Activated CD4-positive, alpha-beta T cell treated with anti-CD3 and anti-CD28 coated beads, Interleukin-2, amount 10 ng/mL, durations not matched to agents 24 days and 14 days (primary cell): Measurements from ENCODE around the gene RGS8. TPM values are rescaled to one million over a fixed set of nuclear protein-coding genes. Genes with fewer than 3 reads are reported as not detected.

Experiments
- DNase-seq: peaks from one replicate; pipeline ENCODE4 v3.0.0; 2022
- H3K27ac Mint-ChIP-seq: one replicate; pipeline ENCODE4 v1.8.0; 2022; ENCODE audit warnings: mild to moderate bottlenecking, mixed read lengths
- H3K27me3 Mint-ChIP-seq: one replicate; pipeline ENCODE4 v1.8.0; 2022; ENCODE audit warnings: mixed read lengths
- H3K36me3 Mint-ChIP-seq: one replicate; pipeline ENCODE4 v1.8.0; 2022; ENCODE audit warnings: low read depth, mild to moderate bottlenecking, mixed read lengths
- H3K4me1 Mint-ChIP-seq: one replicate; pipeline ENCODE4 v1.8.0; 2021; ENCODE audit warnings: mixed read lengths
- H3K4me3 Mint-ChIP-seq: one replicate; pipeline ENCODE4 v1.8.0; 2022; ENCODE audit warnings: mild to moderate bottlenecking, moderate library complexity, mixed read lengths
- H3K9me3 Mint-ChIP-seq: one replicate; pipeline ENCODE4 v1.8.0; 2021; ENCODE audit warnings: mixed read lengths
- intact Hi-C: fragments of 100-400 bp; cut with micrococcal nuclease; formaldehyde crosslinking; loops from one replicate; pipeline ENCODE4 v1.15.1; 2023
- total RNA-seq: library from RNA; stranded (reverse); gene quantifications from 2 replicates; pipeline ENCODE4 v1.2.3, GENCODE V29; 2022

The RGS8 gene, protein sequence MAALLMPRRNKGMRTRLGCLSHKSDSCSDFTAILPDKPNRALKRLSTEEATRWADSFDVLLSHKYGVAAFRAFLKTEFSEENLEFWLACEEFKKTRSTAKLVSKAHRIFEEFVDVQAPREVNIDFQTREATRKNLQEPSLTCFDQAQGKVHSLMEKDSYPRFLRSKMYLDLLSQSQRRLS
- total RNA-seq = not detected in 2 replicates

DNA sequence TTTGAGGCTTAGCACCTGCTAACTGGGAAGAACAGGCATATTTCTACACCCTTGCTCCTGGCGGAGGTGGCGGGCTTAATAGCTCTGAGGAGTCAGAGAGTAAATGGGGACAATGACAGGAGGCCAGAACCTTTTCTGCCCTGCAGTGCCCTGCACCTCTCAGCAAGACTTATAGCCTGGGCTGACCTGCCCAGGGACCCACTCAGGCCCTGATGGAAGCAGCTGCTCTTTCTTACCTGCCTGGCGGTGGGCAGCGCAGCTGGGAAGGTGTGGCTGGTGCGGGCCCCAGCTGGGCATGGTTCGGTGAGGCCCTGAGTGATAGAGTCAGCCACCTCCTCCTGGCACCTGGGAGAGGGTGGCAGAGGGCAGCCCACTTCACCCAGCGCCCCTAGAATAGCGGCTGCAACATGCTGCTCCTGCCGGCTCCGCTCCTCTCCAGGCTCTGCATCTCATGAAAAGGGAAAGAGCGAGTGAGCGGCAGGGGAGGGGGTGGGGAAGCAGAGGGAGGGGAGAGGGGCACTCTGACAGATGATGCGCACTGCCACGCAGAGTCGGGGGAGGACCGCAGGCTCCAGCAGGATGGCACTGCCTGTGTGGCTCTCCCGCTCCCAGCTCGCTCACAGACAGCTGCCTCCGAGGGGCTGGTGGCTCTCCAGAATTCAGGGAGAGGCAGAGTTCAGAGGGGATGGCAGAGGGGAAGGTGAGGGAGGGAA, at the start of gene RGS8:
RGS8 (minus strand) TSS at position 472 of the 713 bp plus-strand sequence. CDS start 14,938 bp downstream, outside the sequence.
- intact Hi-C loops = no loop called here
- Mint-ChIP-seq H3K27ac (no peak within 1 kb of the TSS), H3K36me3 (no peaks in the 10 kb centered on the region), H3K4me1 (peaks cover 12% of the 10 kb centered on the region), H3K4me3 (no peak within 1 kb of the TSS), H3K27me3 (peaks cover 16% of the 10 kb centered on the region), H3K9me3 (peaks cover 5% of the 10 kb centered on the region)
- DNase-seq = no peak

DNA sequence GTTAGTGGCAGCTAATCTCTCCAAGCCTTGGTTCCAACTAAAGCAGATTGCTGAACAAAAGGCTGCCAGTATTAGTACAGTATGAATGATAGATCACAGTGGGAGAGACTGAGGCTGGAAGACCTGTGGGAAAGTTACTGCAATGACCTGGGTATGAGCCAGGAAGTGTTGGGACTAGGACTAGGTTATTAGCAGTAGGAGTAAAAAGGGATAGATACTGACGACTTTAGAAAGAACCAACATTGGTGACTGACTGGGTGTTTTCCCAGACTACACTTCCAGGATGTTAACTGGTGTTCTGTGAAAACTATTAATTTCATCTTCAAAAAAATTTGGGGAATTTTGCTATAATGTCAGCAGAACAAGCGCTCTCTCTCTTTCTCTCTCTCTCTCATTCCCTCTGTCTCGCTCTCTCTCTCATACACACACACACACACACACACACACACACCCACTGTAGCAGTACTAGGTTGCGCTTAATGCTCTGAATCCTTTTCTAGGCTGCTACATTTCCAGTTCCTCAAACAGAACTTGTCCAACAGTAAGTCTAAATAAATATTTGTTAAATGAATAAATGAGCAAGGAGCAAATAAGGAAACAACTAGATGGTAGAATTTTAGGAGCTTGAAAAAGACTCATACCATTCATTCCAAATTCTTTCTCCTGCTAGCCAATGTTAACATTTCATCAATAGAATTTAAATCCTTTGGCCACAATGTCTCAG, 47.6 kb upstream of the RGS8 start:
- Mint-ChIP-seq H3K4me1 (no peaks in the 10 kb centered on the region), H3K36me3 (no peaks in the 10 kb centered on the region), H3K4me3 (no peak overlapping the region), H3K27ac (no peak overlapping the region), H3K27me3 (peaks cover 32% of the 10 kb centered on the region), H3K9me3 (peaks cover 3% of the 10 kb centered on the region)
- DNase-seq = no peak
- intact Hi-C loops = no loop called here

DNA sequence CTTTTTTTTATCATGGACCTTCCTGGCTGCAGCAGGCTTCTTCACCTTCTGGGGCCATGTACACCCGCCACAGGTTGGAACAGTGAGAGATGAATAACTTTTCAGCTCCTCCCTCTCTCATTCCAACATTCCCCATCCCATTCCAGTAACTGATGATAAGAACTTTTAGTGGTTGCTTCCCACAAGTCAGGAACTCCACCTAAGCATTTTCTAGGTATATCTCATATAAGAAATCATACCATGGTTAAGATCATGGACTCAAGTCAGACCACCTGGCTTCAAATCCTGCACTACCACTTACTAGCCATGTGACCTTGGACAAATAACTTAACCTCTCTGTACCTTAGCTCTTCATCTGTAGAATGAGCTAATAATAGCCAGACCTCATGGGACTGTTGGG, 42.5 kb upstream of the RGS8 start:
- Mint-ChIP-seq H3K27ac (no peak overlapping the region), H3K4me1 (no peaks in the 10 kb centered on the region), H3K27me3 (peaks cover 17% of the 10 kb centered on the region), H3K4me3 (no peak overlapping the region), H3K36me3 (no peaks in the 10 kb centered on the region), H3K9me3 (no peaks in the 10 kb centered on the region)
- no peak for DNase-seq
- intact Hi-C loops = no loop called here

DNA sequence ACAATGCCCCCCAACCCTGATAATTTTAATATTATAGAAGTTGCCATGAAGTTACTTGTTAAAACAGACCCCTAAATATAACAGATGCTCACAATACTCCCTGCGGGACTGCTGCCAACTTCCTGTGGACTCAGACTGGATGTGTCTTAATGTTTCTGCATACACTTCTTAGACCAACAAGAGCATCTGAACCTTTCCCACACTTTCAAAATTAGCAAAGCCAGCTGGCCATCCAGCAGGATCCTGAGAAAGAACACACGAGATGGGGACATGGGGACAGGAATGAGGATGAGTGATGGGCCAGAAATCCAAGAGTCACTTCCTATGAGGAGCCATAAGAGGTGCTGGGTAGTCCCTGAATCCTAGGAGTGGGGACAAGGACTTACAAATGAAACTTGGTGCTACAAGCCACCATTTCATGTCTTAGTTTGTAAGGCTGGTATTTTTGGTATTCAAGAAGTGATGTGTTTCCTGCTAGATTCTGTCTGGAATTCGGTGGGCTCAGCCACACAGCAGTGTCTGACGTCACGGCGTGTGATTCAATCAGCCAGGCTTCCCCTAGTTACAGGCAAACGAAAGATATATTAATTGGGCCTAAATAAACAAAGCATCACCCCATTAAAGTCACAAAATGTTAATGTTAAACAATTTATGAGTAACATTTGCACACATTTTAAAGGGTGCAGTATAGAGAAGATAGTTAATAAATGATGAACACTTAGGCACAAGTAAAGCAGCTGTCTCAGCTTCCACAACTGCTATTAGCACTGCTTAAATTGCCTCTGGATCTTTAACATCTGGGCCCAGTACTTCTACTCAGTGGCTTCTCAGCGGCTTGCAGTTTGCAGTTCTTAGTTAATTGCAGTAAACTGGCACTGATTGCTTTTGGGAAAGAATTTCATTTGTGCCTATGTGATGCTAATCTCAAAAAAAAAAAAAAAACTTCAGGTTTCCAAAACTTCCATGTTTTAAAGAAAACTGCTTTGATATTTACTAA, 41.2 kb upstream of the RGS8 start:
- H3K27me3 Mint-ChIP-seq = peaks cover 8% of the 10 kb centered on the region
- no peak overlapping the region for H3K4me3 Mint-ChIP-seq
- H3K27ac Mint-ChIP-seq = no peak overlapping the region
- intact Hi-C loops = no loop called here
- DNase-seq = no peak
- H3K9me3 Mint-ChIP-seq = no peaks in the 10 kb centered on the region
- H3K4me1 Mint-ChIP-seq = peaks cover 4% of the 10 kb centered on the region
- H3K36me3 Mint-ChIP-seq = no peaks in the 10 kb centered on the region

DNA sequence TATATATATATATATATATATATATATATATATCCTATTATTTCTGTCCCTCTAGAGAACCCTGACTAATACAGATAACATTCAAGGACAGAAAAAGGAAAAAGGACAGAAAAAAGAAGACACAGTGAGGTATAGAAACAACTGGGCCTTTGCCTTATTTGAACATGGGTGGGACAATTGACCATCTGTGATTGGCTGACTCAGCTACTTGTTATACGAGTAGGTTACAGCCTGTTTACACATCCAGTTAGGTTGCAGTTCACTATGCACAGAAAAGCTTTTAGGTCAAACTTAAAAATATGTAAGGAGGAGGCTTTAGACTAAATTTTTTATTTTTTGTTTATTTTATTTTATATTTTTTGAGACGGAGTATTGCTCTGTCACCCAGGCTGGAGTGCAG, 39.8 kb upstream of the RGS8 start:
- no peaks in the 10 kb centered on the region for H3K36me3 Mint-ChIP-seq
- intact Hi-C loops = no loop called here
- H3K27me3 Mint-ChIP-seq = peaks cover 5% of the 10 kb centered on the region
- H3K9me3 Mint-ChIP-seq = no peaks in the 10 kb centered on the region
- H3K27ac Mint-ChIP-seq = no peak overlapping the region
- no peak overlapping the region for H3K4me3 Mint-ChIP-seq
- no peak for DNase-seq
- H3K4me1 Mint-ChIP-seq = peaks cover 4% of the 10 kb centered on the region

DNA sequence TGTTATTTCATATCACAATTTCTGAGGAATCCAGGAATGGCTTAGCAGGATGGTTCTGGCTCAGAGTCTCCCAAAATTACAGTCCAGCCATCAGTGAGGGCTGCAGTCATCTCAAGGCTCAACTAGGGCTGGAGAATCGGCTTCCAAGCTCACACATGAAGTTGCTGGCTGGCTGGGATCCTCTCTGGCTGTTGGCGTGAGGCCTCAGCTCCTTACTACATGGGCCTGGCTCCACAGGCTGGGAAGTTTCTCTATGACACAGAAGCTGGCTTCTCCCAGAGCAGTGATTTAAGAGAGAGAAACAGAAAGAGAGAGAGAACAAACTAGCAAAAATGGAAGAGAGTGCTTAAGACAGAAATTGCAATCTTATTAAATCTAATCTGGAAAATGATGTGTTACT, 38.8 kb upstream of the RGS8 start:
- Mint-ChIP-seq H3K4me3 (no peak overlapping the region), H3K36me3 (no peaks in the 10 kb centered on the region), H3K4me1 (peaks cover 8% of the 10 kb centered on the region), H3K9me3 (no peaks in the 10 kb centered on the region), H3K27me3 (peaks cover 3% of the 10 kb centered on the region), H3K27ac (no peak overlapping the region)
- intact Hi-C loops = no loop called here
- no peak for DNase-seq

DNA sequence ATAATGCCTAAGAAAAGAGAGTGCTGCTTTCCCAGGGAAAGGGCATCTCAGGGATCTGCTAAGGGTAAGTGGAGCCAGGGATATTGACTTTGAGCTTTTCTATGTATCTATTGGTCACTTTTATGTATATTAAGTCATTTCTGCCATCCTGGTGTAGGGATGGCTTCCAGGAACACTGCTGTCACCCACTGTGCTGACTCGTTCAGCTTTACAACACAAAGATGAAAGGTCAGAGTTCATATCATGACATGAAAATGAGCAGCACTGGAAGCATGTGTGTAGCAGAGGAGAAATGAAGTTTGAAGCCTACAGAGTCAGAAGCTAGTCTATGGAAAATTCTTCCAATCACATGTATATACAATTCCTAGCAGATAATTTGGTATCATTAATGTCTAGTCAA, 37.1 kb upstream of the RGS8 start:
- Mint-ChIP-seq H3K27me3 (no peaks in the 10 kb centered on the region), H3K27ac (no peak overlapping the region), H3K9me3 (no peaks in the 10 kb centered on the region), H3K36me3 (no peaks in the 10 kb centered on the region), H3K4me1 (peaks cover 23% of the 10 kb centered on the region), H3K4me3 (no peak overlapping the region)
- intact Hi-C loops = no loop called here
- DNase-seq = no peak

DNA sequence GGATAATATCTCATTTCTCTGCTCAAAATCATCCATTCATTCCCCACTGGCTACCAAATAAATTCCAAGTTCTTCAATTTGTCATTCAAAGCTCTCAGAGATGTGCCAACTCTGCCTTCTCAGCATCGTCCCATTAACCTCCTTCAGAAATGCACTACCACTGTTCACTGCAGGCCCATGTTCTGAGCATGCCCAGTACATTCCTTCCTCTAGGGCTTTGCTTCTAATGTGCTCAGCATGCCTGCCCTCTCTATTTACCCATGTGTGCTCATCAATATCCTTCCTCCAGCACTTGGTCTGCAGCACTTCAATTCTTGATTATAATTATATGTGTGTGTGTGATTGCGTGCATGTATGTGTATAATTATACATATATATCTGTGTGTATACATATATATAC, 36.1 kb upstream of the RGS8 start:
- Mint-ChIP-seq H3K4me1 (peaks cover 23% of the 10 kb centered on the region), H3K9me3 (no peaks in the 10 kb centered on the region), H3K4me3 (no peak overlapping the region), H3K27ac (no peak overlapping the region), H3K27me3 (no peaks in the 10 kb centered on the region), H3K36me3 (no peaks in the 10 kb centered on the region)
- DNase-seq = no peak
- intact Hi-C loops = no loop called here

DNA sequence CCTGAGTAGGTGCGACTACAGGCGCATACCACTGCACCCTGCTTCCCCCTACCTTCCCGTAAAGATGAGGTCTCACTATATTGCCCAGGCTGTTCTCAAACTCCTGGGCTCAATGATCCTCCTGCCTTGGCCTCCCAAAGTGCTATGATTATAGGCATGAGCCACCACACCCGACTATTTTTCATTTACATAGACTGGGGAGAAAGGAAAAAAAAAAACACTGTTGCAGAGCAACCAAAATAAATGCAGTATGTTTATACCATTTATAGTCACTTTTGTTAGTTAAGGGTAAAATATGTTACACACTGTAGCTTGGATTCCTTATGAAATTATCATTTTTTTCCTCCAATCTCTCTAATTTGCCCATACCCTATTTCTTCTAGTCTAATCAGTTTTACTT, 35.2 kb upstream of the RGS8 start:
- Mint-ChIP-seq H3K9me3 (no peaks in the 10 kb centered on the region), H3K4me1 (peaks cover 29% of the 10 kb centered on the region), H3K27ac (no peak overlapping the region), H3K4me3 (no peak overlapping the region), H3K27me3 (no peaks in the 10 kb centered on the region), H3K36me3 (no peaks in the 10 kb centered on the region)
- intact Hi-C loops = loop anchor here (10.0 kb wide), 1 partner anchor 475 kb away; no protein-coding TSS in a partner anchor
- DNase-seq = no peak

DNA sequence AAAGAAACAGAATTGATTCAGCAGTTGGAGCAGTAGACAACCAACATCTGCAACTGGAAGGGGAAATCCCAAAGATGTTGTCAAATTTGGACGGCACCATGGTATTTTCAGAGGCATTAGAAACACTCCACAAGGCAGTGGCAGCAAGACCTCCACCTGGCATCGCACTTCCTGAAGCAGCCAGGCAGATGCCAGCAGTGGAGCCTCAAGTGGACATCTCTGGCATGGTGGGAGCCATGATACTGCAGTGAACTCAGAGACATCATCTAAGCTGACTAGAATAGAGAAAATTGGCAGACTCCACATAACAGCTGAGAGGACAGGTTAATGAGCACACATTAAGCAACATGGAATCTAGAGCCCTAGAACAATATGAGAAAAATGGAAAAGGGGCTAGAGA, 33.9 kb upstream of the RGS8 start:
- Mint-ChIP-seq H3K27me3 (no peaks in the 10 kb centered on the region), H3K27ac (no peak overlapping the region), H3K4me1 (peaks cover 41% of the 10 kb centered on the region), H3K4me3 (no peak overlapping the region), H3K36me3 (no peaks in the 10 kb centered on the region), H3K9me3 (no peaks in the 10 kb centered on the region)
- no peak for DNase-seq
- intact Hi-C loops = loop anchor here (10.0 kb wide), 1 partner anchor 474 kb away; no protein-coding TSS in a partner anchor

DNA sequence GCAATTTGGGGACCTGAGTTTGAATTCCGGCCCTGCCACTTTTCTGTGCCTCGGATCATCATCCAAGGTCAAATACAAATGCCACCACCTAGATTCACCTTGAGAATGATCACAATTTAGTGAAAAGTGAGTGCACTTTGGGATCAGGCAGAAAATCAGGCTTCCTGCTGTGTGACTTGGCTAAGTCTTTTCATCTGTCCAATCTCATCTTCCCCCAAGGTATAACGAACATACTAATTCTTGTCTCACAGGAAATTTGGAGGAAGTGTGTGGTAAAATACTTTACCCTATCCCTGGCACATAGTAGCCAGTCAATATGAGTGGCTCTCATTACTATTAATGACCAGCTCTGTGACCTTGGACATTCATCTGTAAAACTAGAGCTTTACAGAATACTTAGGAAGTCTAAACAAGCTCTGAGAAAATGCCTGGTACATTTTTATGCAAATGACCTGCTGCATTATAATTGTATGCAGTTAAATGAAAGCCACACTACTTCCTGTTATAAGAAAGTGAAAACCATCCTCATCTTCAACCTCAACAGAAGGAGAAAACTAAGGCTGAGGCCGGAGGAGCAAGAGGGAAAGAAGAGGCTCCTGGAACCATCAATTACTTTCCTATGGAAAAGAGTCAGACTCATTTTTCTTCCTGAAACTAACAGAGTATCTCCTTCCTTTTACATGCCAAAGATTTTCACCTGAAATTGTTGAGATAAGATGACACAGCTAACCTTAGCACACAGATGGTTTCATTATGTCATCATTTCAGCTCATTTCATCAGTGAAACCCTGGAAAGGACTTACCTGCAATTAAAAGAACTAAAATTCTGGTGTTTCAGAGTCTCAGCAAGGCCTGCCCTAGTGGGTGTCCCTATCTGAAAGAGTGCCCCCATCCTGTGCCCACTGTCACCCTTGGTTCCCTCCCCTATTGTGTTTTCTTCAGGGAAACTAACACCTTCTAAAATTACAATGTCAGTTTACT, 32.6 kb upstream of the RGS8 start:
- intact Hi-C loops = loop anchor here (10.0 kb wide), 1 partner anchor 472 kb away; no protein-coding TSS in a partner anchor
- H3K9me3 Mint-ChIP-seq = no peaks in the 10 kb centered on the region
- no peaks in the 10 kb centered on the region for H3K36me3 Mint-ChIP-seq
- H3K27me3 Mint-ChIP-seq = no peaks in the 10 kb centered on the region
- H3K4me1 Mint-ChIP-seq = peaks cover 42% of the 10 kb centered on the region
- no peak for DNase-seq
- peak overlapping the region; percentile 22 for H3K27ac Mint-ChIP-seq
- no peak overlapping the region for H3K4me3 Mint-ChIP-seq

DNA sequence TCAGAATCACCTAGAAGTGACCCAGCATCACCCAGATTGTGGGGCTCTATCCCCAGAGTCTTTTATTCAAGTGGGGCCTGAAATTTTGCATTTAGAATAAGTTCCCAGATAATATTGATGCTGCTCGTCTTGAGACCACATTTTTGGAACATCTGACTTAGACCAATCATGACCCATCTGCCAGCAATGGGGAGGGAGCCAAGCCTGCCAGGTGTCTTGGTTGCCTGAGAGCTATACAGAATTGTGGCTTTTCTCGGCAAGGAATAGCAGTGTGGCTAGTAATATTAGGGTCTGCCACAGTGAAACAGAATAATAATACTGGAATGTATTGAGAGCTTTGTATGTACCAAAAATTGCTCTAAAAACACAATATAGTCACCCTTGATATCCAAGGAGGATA, 31.1 kb upstream of the RGS8 start:
- H3K4me1 Mint-ChIP-seq = peaks cover 38% of the 10 kb centered on the region
- no peaks in the 10 kb centered on the region for H3K36me3 Mint-ChIP-seq
- no peaks in the 10 kb centered on the region for H3K9me3 Mint-ChIP-seq
- H3K27ac Mint-ChIP-seq = no peak overlapping the region
- H3K27me3 Mint-ChIP-seq = no peaks in the 10 kb centered on the region
- intact Hi-C loops = loop anchor here (10.0 kb wide), 1 partner anchor 471 kb away; no protein-coding TSS in a partner anchor
- DNase-seq = no peak
- no peak overlapping the region for H3K4me3 Mint-ChIP-seq
